Left colon (tissue), 2 donors: Measurements from ENCODE around the gene TYK2. TPM values are rescaled to one million over a fixed set of nuclear protein-coding genes. Genes with fewer than 3 reads are reported as not detected.

ENCODE experiments used
- microRNA-seq, 2 donors: library from miRNA; unstranded; fragments of <30 nt; microRNA quantifications; one replicate each; pipeline versions ENCODE4 v1.1.0 to v1.2.0, GENCODE V29; 2020
- total RNA-seq, 2 donors: library from RNA; stranded (reverse); fragmentation: NEBNext Ultra II Directional; extraction: Animal tissue kit (Norgen Biotek cat#: 25700); gene quantifications; one replicate each; pipeline ENCODE4 v1.2.1, GENCODE V29; 2021
- donor health status: DM: no; HTN: no; CAD: no.
- donor health status: DM: yes; HTN: yes; CAD: no.

The TYK2 gene
- total RNA-seq, 2 donors from 2014 or later = 91.1 to 104 TPM

Small RNAs within 50 kb of the gene (microRNA-seq; reads per million reads assigned to microRNA genes)
- gene MIR1181 = 1.1 to 8.2 reads per million in 2 donors

Other genes starting within 250 kb of the TYK2 start
- 10 to 100 TPM; 31.6 to 48.7 TPM for gene DNMT1, start 185.6 kb downstream of the TYK2 start, total RNA-seq
- gene S1PR2, start 149.2 kb downstream of the TYK2 start, total RNA-seq = 1 to 10 TPM; 2.3 to 5.2 TPM
- 10 to 100 TPM; 43.5 to 61.9 TPM for gene MRPL4, start 128.4 kb downstream of the TYK2 start, total RNA-seq
- 1 to 10 TPM; 7.7 to 8.7 TPM for gene ICAM1, start 109.5 kb downstream of the TYK2 start, total RNA-seq
- under 1 TPM in 1 of 2 donors, not detected in 1; 0.53 TPM for gene ICAM4, start 93.6 kb downstream of the TYK2 start, total RNA-seq
- gene ICAM5, start 90.6 kb downstream of the TYK2 start, total RNA-seq = 1 to 10 TPM in 1 of 2 donors, under 1 TPM in 1; 0.76 to 1.1 TPM
- 1 to 10 TPM; 1.6 to 2.8 TPM for gene ZGLP1, start 70.8 kb downstream of the TYK2 start, total RNA-seq
- gene FDX2, start 64.6 kb downstream of the TYK2 start, total RNA-seq = 10 to 100 TPM; 11.2 to 11.8 TPM
- gene RAVER1, start 47.0 kb downstream of the TYK2 start, total RNA-seq = 10 to 100 TPM; 51.0 to 63.7 TPM
- 10 to 100 TPM; 29.8 to 30.6 TPM for gene ICAM3, start 40.9 kb downstream of the TYK2 start, total RNA-seq
- gene CDC37, start 23.0 kb upstream of the TYK2 start, total RNA-seq = 100 to 1,000 TPM; 129 to 161 TPM
- gene PDE4A, start 40.0 kb upstream of the TYK2 start, total RNA-seq = 10 to 100 TPM; 13.8 to 14.3 TPM
- gene KEAP1, start 122.8 kb upstream of the TYK2 start, total RNA-seq = 10 to 100 TPM; 52.3 to 54.5 TPM
- gene S1PR5, start 136.9 kb upstream of the TYK2 start, total RNA-seq = under 1 TPM; 0.15 to 0.20 TPM
- gene ATG4D, start 163.3 kb upstream of the TYK2 start, total RNA-seq = 10 to 100 TPM; 87.0 to 93.9 TPM
- 10 to 100 TPM; 12.9 to 14.9 TPM for gene KRI1, start 185.4 kb upstream of the TYK2 start, total RNA-seq
- 10 to 100 TPM in 1 of 2 donors, 1 to 10 TPM in 1; 9.3 to 12.5 TPM for gene CDKN2D, start 188.4 kb upstream of the TYK2 start, total RNA-seq
- 100 to 1,000 TPM; 116 to 158 TPM for gene AP1M2, start 206.7 kb upstream of the TYK2 start, total RNA-seq
- gene SLC44A2, start 245.0 kb upstream of the TYK2 start, total RNA-seq = 100 to 1,000 TPM; 124 to 153 TPM